ENCODE measurements around the gene SMAD3. TPM values are rescaled to one million over a fixed set of nuclear protein-coding genes. Genes with fewer than 3 reads are reported as not detected.
"Not testable (repeated sequence)": the region's sequence is repeated elsewhere in the genome, so short reads cannot be mapped to it uniquely, and the experiment has no call there.

The SMAD3 gene
- total RNA-seq, 1 donor from 2014 or later, result 28.1 TPM

GRCh38 chr15:67149773-67150022 lies 84.3 kb downstream of the SMAD3 start:
- H3K27me3 Mint-ChIP-seq (ENCODE audit: low read depth), result no peaks in the 10 kb centered on the region
- no peak for DNase-seq (ENCODE audit: low spot score)
- no peaks in the 10 kb centered on the region for H3K9me3 Mint-ChIP-seq
- H3K36me3 Mint-ChIP-seq (ENCODE audit: low read depth), result peaks cover 20% of the 10 kb centered on the region
- H3K4me3 Mint-ChIP-seq (ENCODE audit: low read depth), result no peak overlapping the region
- intact Hi-C loops (cut with micrococcal nuclease), result loop anchor here (1.0 to 5.0 kb wide), 5 partner anchors 15 to 93 kb away; no protein-coding TSS in a partner anchor
- H3K4me1 Mint-ChIP-seq (ENCODE audit: low read depth), result peaks cover 65% of the 10 kb centered on the region
- H3K27ac Mint-ChIP-seq, result no peak overlapping the region

- no peak for DNase-seq (ENCODE audit: low spot score)
- Mint-ChIP-seq H3K27ac (peak overlapping the region; percentile 71), H3K36me3 (ENCODE audit: low read depth) (peaks cover 22% of the 10 kb centered on the region), H3K4me1 (ENCODE audit: low read depth) (peaks cover 60% of the 10 kb centered on the region), H3K27me3 (ENCODE audit: low read depth) (no peaks in the 10 kb centered on the region), H3K9me3 (no peaks in the 10 kb centered on the region), H3K4me3 (ENCODE audit: low read depth) (peak overlapping the region; percentile 46)
- intact Hi-C loops (cut with micrococcal nuclease), result loop anchor here (1.0 to 5.0 kb wide), 4 partner anchors 49 to 92 kb away; no protein-coding TSS in a partner anchor
Measured at GRCh38 chr15:67150023-67150860, 84.8 kb downstream of the SMAD3 start.

GRCh38 chr15:67152429-67152828 lies 87.0 kb downstream of the SMAD3 start:
- H3K4me3 Mint-ChIP-seq (ENCODE audit: low read depth), result no peak overlapping the region
- no peak for DNase-seq (ENCODE audit: low spot score)
- peaks cover 7% of the 10 kb centered on the region for H3K9me3 Mint-ChIP-seq
- H3K4me1 Mint-ChIP-seq (ENCODE audit: low read depth), result peaks cover 40% of the 10 kb centered on the region
- no peaks in the 10 kb centered on the region for H3K27me3 Mint-ChIP-seq (ENCODE audit: low read depth)
- intact Hi-C loops (cut with micrococcal nuclease), result loop anchor here (5.0 kb wide), 1 partner anchor 90 kb away; no protein-coding TSS in a partner anchor
- peaks cover 38% of the 10 kb centered on the region for H3K36me3 Mint-ChIP-seq (ENCODE audit: low read depth)
- H3K27ac Mint-ChIP-seq, result no peak overlapping the region

GRCh38 chr15:67153044-67153443 lies 87.6 kb downstream of the SMAD3 start:
- H3K4me1 Mint-ChIP-seq (ENCODE audit: low read depth), result peaks cover 34% of the 10 kb centered on the region
- H3K36me3 Mint-ChIP-seq (ENCODE audit: low read depth), result peaks cover 40% of the 10 kb centered on the region
- intact Hi-C loops (cut with micrococcal nuclease), result loop anchor here (5.0 kb wide), 1 partner anchor 89 kb away; no protein-coding TSS in a partner anchor

GRCh38 chr15:67154249-67154648 lies 88.8 kb downstream of the SMAD3 start:
- Mint-ChIP-seq H3K27ac (no peak overlapping the region), H3K4me3 (ENCODE audit: low read depth) (no peak overlapping the region), H3K36me3 (ENCODE audit: low read depth) (peaks cover 36% of the 10 kb centered on the region), H3K27me3 (ENCODE audit: low read depth) (no peaks in the 10 kb centered on the region), H3K9me3 (peaks cover 7% of the 10 kb centered on the region), H3K4me1 (ENCODE audit: low read depth) (peaks cover 22% of the 10 kb centered on the region)
- intact Hi-C loops (cut with micrococcal nuclease), result loop anchor here (5.0 kb wide), 1 partner anchor 88 kb away; no protein-coding TSS in a partner anchor
- no peak for DNase-seq (ENCODE audit: low spot score)

More at GRCh38 chr15:67153044-67153443, 87.6 kb downstream of the SMAD3 start:
- DNase-seq (ENCODE audit: low spot score); H3K9me3 Mint-ChIP-seq; H3K4me3 Mint-ChIP-seq (ENCODE audit: low read depth); H3K27me3 Mint-ChIP-seq (ENCODE audit: low read depth); H3K27ac Mint-ChIP-seq: not testable (repeated sequence)

- intact Hi-C loops (cut with micrococcal nuclease), result no loop called here
- Mint-ChIP-seq H3K4me3 (ENCODE audit: low read depth) (no peak overlapping the region), H3K4me1 (ENCODE audit: low read depth) (peaks cover 16% of the 10 kb centered on the region), H3K36me3 (ENCODE audit: low read depth) (peaks cover 39% of the 10 kb centered on the region), H3K27me3 (ENCODE audit: low read depth) (no peaks in the 10 kb centered on the region), H3K27ac (no peak overlapping the region), H3K9me3 (peaks cover 7% of the 10 kb centered on the region)
- DNase-seq (ENCODE audit: low spot score), result no peak
Measured at GRCh38 chr15:67156426-67156825, 91.0 kb downstream of the SMAD3 start.

GRCh38 chr15:67156834-67157233 lies 91.4 kb downstream of the SMAD3 start:
- intact Hi-C loops (cut with micrococcal nuclease), result no loop called here
- no peak for DNase-seq (ENCODE audit: low spot score)
- Mint-ChIP-seq H3K4me3 (ENCODE audit: low read depth) (no peak overlapping the region), H3K4me1 (ENCODE audit: low read depth) (peaks cover 16% of the 10 kb centered on the region), H3K27me3 (ENCODE audit: low read depth) (no peaks in the 10 kb centered on the region), H3K9me3 (peaks cover 7% of the 10 kb centered on the region), H3K27ac (no peak overlapping the region), H3K36me3 (ENCODE audit: low read depth) (peaks cover 39% of the 10 kb centered on the region)

GRCh38 chr15:67157521-67158252 lies 92.3 kb downstream of the SMAD3 start:
- peaks cover 13% of the 10 kb centered on the region for H3K4me1 Mint-ChIP-seq (ENCODE audit: low read depth)
- intact Hi-C loops (cut with micrococcal nuclease), result no loop called here
- H3K36me3 Mint-ChIP-seq (ENCODE audit: low read depth), result peaks cover 38% of the 10 kb centered on the region
- no peaks in the 10 kb centered on the region for H3K27me3 Mint-ChIP-seq (ENCODE audit: low read depth)
- H3K4me3 Mint-ChIP-seq (ENCODE audit: low read depth), result no peak overlapping the region
- H3K27ac Mint-ChIP-seq, result no peak overlapping the region
- no peak for DNase-seq (ENCODE audit: low spot score)
- peaks cover 7% of the 10 kb centered on the region for H3K9me3 Mint-ChIP-seq

GRCh38 chr15:67158367-67158766 lies 93.0 kb downstream of the SMAD3 start:
- no peak for DNase-seq (ENCODE audit: low spot score)
- Mint-ChIP-seq H3K9me3 (peaks cover 7% of the 10 kb centered on the region), H3K4me3 (ENCODE audit: low read depth) (no peak overlapping the region), H3K36me3 (ENCODE audit: low read depth) (peaks cover 35% of the 10 kb centered on the region), H3K4me1 (ENCODE audit: low read depth) (peaks cover 10% of the 10 kb centered on the region), H3K27ac (no peak overlapping the region), H3K27me3 (ENCODE audit: low read depth) (no peaks in the 10 kb centered on the region)
- intact Hi-C loops (cut with micrococcal nuclease), result no loop called here

GRCh38 chr15:67161412-67161811 lies 96.0 kb downstream of the SMAD3 start:
- no peak for DNase-seq (ENCODE audit: low spot score)
- H3K4me1 Mint-ChIP-seq (ENCODE audit: low read depth), result peaks cover 6% of the 10 kb centered on the region
- peaks cover under 1% of the 10 kb centered on the region for H3K9me3 Mint-ChIP-seq
- no peak overlapping the region for H3K4me3 Mint-ChIP-seq (ENCODE audit: low read depth)
- H3K36me3 Mint-ChIP-seq (ENCODE audit: low read depth), result peaks cover 18% of the 10 kb centered on the region
- intact Hi-C loops (cut with micrococcal nuclease), result no loop called here
- H3K27ac Mint-ChIP-seq, result no peak overlapping the region
- H3K27me3 Mint-ChIP-seq (ENCODE audit: low read depth), result no peaks in the 10 kb centered on the region

- no peak overlapping the region for H3K4me3 Mint-ChIP-seq (ENCODE audit: low read depth)
Measured at GRCh38 chr15:67161881-67162280, 96.5 kb downstream of the SMAD3 start.

GRCh38 chr15:67163180-67163579 lies 97.8 kb downstream of the SMAD3 start:
- Mint-ChIP-seq H3K4me3 (ENCODE audit: low read depth) (no peak overlapping the region), H3K36me3 (ENCODE audit: low read depth) (peaks cover 24% of the 10 kb centered on the region), H3K9me3 (no peaks in the 10 kb centered on the region), H3K27me3 (ENCODE audit: low read depth) (no peaks in the 10 kb centered on the region), H3K4me1 (ENCODE audit: low read depth) (peaks cover 3% of the 10 kb centered on the region), H3K27ac (no peak overlapping the region)
- no peak for DNase-seq (ENCODE audit: low spot score)
- intact Hi-C loops (cut with micrococcal nuclease), result no loop called here

More at GRCh38 chr15:67161881-67162280, 96.5 kb downstream of the SMAD3 start:
- Mint-ChIP-seq H3K9me3 (no peaks in the 10 kb centered on the region), H3K27ac (no peak overlapping the region), H3K27me3 (ENCODE audit: low read depth) (no peaks in the 10 kb centered on the region), H3K4me1 (ENCODE audit: low read depth) (peaks cover 4% of the 10 kb centered on the region), H3K36me3 (ENCODE audit: low read depth) (peaks cover 18% of the 10 kb centered on the region)
- intact Hi-C loops (cut with micrococcal nuclease), result no loop called here
- DNase-seq (ENCODE audit: low spot score), result no peak

GRCh38 chr15:67164401-67164791 lies 99.0 kb downstream of the SMAD3 start:
- no peaks in the 10 kb centered on the region for H3K9me3 Mint-ChIP-seq
- DNase-seq (ENCODE audit: low spot score), result no peak
- H3K36me3 Mint-ChIP-seq (ENCODE audit: low read depth), result peaks cover 35% of the 10 kb centered on the region
- intact Hi-C loops (cut with micrococcal nuclease), result no loop called here
- H3K4me3 Mint-ChIP-seq (ENCODE audit: low read depth), result no peak overlapping the region
- peaks cover 3% of the 10 kb centered on the region for H3K4me1 Mint-ChIP-seq (ENCODE audit: low read depth)
- no peak overlapping the region for H3K27ac Mint-ChIP-seq
- no peaks in the 10 kb centered on the region for H3K27me3 Mint-ChIP-seq (ENCODE audit: low read depth)

All from activated T-helper 2 cell treated with anti-CD3 and anti-CD28 coated beads, Interferon-gamma antibody, Interleukin-2, Interleukin-4, amounts not matched to agents 10 μg/mL and 5 μg/mL and 100 μg/mL, durations not matched to agents 14 hours and 24 hours and 36 hours (primary cell).